ENCODE measurements around the gene DERL2.

Gene DERL2

DNA sequence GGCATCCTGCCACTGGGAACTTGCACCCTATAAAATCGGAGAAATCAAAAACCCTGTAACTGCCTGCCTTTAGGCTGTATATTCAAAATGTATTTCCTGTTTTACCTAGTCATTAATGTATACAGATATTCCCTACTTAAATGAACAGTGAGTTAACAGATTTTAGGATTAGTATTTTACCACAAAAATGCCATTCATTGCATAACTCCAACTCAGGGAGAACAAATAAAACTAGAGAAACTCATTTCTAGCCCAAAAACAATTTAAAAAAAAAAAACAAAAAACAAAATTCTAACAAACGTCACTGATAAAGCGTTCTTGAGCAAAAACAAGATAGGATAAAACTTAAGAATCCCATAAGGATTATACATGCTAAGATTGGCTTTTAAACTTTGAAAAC lies 13.5 kb downstream of the DERL2 start:
- Histone ChIP-seq H3K27ac (ENCODE audit: low read length) (no peak overlapping the region), H3K4me1 (ENCODE audit: control insufficient read depth, insufficient read depth, low read length) (peaks cover 7% of the 10 kb centered on the region), H3K9me3 (ENCODE audit: control insufficient read depth in 2 of 2, low read length in 2 of 2) (no peaks in the 10 kb centered on the region), H3K36me3 (ENCODE audit: control insufficient read depth in 2 of 2, insufficient read depth in 2 of 2, low read length in 2 of 2) (peaks cover 22 to 30% of the 10 kb centered on the region in 2 donors), H3K9ac (ENCODE audit: low read length in 2 of 2) (no peak overlapping the region), H3K27me3 (ENCODE audit: control insufficient read depth in 1 of 2, insufficient read depth in 2 of 2, low read length in 2 of 2) (no peaks in the 10 kb centered on the region), H3K4me3 (ENCODE audit: low read length in 2 of 2) (no peak overlapping the region)

DNA sequence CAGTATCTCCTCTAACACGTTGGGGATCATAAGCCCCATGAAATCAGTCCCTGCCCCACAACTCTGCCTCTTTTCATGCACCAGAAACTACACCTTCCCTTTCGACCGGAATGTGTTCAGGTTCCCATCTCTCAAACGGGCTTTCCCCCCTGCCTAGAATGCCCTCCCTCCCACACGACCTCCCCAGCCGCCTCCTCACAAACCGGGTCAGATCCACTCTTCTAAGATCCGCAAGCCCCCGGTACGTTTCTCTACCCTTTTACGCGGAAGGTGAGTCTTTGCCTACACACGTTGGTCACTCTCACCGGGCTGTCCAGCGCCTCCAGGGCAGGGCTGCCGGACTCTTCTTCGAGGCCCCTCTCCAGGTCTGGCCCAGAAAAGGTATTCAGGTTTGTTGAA lies 17.9 kb downstream of the DERL2 start:
- peak overlapping the region; percentile 79 to 82 for H3K9ac ChIP-seq (ENCODE audit: low read length in 2 of 2)
- H3K9me3 ChIP-seq (ENCODE audit: control insufficient read depth in 2 of 2, low read length in 2 of 2) = no peaks in the 10 kb centered on the region
- H3K27me3 ChIP-seq (ENCODE audit: control insufficient read depth in 1 of 2, insufficient read depth in 2 of 2, low read length in 2 of 2) = no peaks in the 10 kb centered on the region
- H3K4me3 ChIP-seq (ENCODE audit: low read length in 2 of 2) = peak overlapping the region; percentile 90 to 92
- no peak overlapping the region for H3K27ac ChIP-seq (ENCODE audit: low read length)
- H3K4me1 ChIP-seq (ENCODE audit: control insufficient read depth, insufficient read depth, low read length) = peaks cover 12% of the 10 kb centered on the region
- H3K36me3 ChIP-seq (ENCODE audit: control insufficient read depth in 2 of 2, insufficient read depth in 2 of 2, low read length in 2 of 2) = peaks cover 2 to 12% of the 10 kb centered on the region in 2 donors

DNA sequence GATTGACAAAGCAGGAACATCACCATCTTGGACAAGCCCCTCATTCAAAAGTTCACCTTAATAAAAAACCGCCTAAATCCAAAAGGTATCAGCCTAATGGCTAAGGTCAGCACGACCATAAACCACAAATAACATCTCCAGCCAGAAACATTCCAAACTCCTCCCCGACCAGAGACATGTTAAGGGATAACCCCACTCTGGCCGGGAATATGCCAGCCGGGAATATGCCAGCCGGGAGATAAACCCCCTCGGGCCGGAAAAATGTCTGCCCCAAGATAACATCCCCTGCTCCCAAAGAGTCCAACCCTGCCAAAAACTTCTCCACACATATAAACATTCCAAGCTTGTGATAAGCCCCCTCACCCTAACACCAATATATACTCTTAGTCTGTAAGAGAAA lies 18.6 kb downstream of the DERL2 start:
- peak overlapping the region; percentile 79 to 82 for H3K9ac ChIP-seq (ENCODE audit: low read length in 2 of 2)
- no peaks in the 10 kb centered on the region for H3K9me3 ChIP-seq (ENCODE audit: control insufficient read depth in 2 of 2, low read length in 2 of 2)
- H3K4me3 ChIP-seq (ENCODE audit: low read length in 2 of 2) = peak overlapping the region; percentile 90 to 92
- H3K4me1 ChIP-seq (ENCODE audit: control insufficient read depth, insufficient read depth, low read length) = peaks cover 12% of the 10 kb centered on the region
- no peak overlapping the region for H3K27ac ChIP-seq (ENCODE audit: low read length)
- H3K27me3 ChIP-seq (ENCODE audit: control insufficient read depth in 1 of 2, insufficient read depth in 2 of 2, low read length in 2 of 2) = no peaks in the 10 kb centered on the region
- H3K36me3 ChIP-seq (ENCODE audit: control insufficient read depth in 2 of 2, insufficient read depth in 2 of 2, low read length in 2 of 2) = peaks cover 0 to 8% of the 10 kb centered on the region in 2 donors

DNA sequence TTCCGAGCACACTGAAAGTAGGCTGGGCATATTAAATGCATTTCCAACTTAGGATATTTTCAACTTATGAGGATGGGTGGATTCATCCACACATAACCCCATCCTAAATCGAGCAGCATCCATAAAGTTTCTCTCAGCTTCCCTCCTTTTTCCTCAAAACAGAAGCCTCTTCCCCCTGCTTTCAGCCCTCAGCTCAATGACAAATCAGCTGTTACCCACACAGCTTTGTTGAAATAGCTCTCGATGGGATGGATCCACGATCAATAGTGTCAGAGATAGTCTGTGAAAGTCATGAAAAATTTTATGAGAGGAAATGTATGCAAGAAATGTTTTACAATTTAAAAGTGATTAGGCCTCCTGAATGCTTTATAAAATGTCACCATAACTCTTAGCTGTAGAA lies 19.7 kb downstream of the DERL2 start:
- Histone ChIP-seq H3K4me3 (ENCODE audit: low read length in 2 of 2) (no peak overlapping the region), H3K9me3 (ENCODE audit: control insufficient read depth in 2 of 2, low read length in 2 of 2) (no peaks in the 10 kb centered on the region), H3K36me3 (ENCODE audit: control insufficient read depth in 2 of 2, insufficient read depth in 2 of 2, low read length in 2 of 2) (peaks cover 2 to 3% of the 10 kb centered on the region in 2 donors), H3K4me1 (ENCODE audit: control insufficient read depth, insufficient read depth, low read length) (peaks cover 12% of the 10 kb centered on the region), H3K9ac (ENCODE audit: low read length in 2 of 2) (no peak overlapping the region), H3K27me3 (ENCODE audit: control insufficient read depth in 1 of 2, insufficient read depth in 2 of 2, low read length in 2 of 2) (no peaks in the 10 kb centered on the region), H3K27ac (ENCODE audit: low read length) (no peak overlapping the region)

DNA sequence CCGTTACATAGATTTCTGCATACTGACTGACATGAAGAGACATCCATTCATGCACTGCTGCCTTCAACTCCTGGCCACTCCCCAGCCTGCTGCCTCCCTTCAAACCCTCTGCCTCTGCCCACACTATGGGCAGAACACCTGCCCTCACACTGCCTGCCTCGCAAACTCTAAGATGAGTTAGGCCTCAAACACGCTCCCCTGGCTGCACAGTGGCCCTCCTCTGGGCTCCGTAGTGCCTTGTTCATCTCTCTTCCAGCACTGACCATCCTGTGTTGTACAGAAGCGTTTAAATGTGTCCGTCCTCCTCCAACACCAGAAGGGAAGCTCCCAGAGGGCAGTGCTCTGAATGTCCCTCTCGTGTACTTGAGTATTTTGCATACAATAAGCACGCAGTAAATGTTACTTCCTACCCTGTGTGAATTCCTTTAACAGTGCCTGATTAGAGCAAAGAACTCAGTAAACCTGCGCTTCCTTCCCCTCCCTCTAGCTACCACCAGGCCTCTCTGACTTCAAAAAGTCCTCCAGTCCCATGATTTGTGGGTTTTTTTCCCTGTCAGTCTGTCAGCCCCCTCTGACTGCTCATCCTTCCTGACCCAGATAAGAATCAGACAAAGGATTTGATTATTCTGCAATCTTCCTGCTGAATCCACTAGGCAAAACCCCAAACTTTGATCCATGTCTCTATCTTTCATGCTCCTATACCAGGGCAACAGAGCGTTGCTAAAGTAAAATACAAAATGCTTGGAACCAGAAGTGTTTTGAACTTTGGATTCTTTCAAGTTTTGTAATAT lies 21.1 kb downstream of the DERL2 start:
- Histone ChIP-seq H3K4me1 (ENCODE audit: control insufficient read depth, insufficient read depth, low read length) (peaks cover 12% of the 10 kb centered on the region), H3K9me3 (ENCODE audit: control insufficient read depth in 2 of 2, low read length in 2 of 2) (no peaks in the 10 kb centered on the region), H3K9ac (ENCODE audit: low read length in 2 of 2) (no peak overlapping the region), H3K27ac (ENCODE audit: low read length) (no peak overlapping the region), H3K36me3 (ENCODE audit: control insufficient read depth in 2 of 2, insufficient read depth in 2 of 2, low read length in 2 of 2) (peaks cover 9 to 12% of the 10 kb centered on the region in 2 donors), H3K4me3 (ENCODE audit: low read length in 2 of 2) (no peak overlapping the region), H3K27me3 (ENCODE audit: control insufficient read depth in 1 of 2, insufficient read depth in 2 of 2, low read length in 2 of 2) (no peaks in the 10 kb centered on the region)

DNA sequence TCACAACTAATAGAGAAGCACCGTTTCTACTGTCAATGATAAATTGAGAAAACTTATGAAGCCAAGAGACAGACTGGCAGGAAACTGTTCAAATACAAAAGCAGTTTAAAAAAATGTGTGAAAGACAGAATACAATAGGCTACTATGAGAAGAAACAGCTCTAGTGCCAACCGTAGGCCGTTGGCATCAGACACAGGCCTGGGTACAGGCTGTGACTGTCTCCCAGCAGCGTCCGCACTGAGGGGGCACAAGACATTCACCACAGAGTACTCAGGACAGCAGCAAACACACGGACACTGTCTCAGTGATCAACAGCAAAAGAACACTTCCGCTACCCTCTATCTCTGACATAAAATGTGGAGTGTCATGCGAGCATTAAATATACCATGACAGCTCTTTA lies 39.2 kb downstream of the DERL2 start:
- Histone ChIP-seq H3K9me3 (ENCODE audit: control insufficient read depth in 2 of 2, low read length in 2 of 2) (no peaks in the 10 kb centered on the region), H3K27me3 (ENCODE audit: control insufficient read depth in 1 of 2, insufficient read depth in 2 of 2, low read length in 2 of 2) (no peaks in the 10 kb centered on the region), H3K9ac (ENCODE audit: low read length in 2 of 2) (no peak overlapping the region), H3K27ac (ENCODE audit: low read length) (no peak overlapping the region), H3K4me1 (ENCODE audit: control insufficient read depth, insufficient read depth, low read length) (no peaks in the 10 kb centered on the region), H3K4me3 (ENCODE audit: low read length in 2 of 2) (no peak overlapping the region), H3K36me3 (ENCODE audit: control insufficient read depth in 2 of 2, insufficient read depth in 2 of 2, low read length in 2 of 2) (peaks cover 25 to 54% of the 10 kb centered on the region in 2 donors)

DNA sequence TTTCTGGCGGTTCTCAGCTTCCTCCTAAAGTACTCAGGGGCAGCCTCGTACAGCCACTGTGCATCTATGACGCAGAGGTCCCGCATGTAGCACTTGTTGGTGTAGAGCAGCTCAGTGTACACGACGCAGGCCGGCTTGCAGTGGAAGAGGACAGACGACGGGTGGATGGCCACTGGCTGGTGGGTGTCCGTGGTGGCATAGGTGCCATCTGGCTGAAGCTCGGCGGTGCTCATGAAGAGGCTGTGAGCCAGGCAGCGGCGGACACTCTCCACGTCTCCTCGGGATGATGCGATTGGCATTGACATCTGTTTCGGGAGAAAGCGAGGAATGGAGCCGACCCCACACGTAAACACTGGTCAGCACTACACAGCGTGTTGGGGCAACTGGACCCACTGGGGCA lies 41.8 kb downstream of the DERL2 start:
- peaks cover 19 to 43% of the 10 kb centered on the region in 2 donors for H3K36me3 ChIP-seq (ENCODE audit: control insufficient read depth in 2 of 2, insufficient read depth in 2 of 2, low read length in 2 of 2)
- no peaks in the 10 kb centered on the region for H3K9me3 ChIP-seq (ENCODE audit: control insufficient read depth in 2 of 2, low read length in 2 of 2)
- H3K4me3 ChIP-seq (ENCODE audit: low read length in 2 of 2) = no peak overlapping the region
- peaks cover 8% of the 10 kb centered on the region for H3K4me1 ChIP-seq (ENCODE audit: control insufficient read depth, insufficient read depth, low read length)
- H3K9ac ChIP-seq (ENCODE audit: low read length in 2 of 2) = no peak overlapping the region
- H3K27me3 ChIP-seq (ENCODE audit: control insufficient read depth in 1 of 2, insufficient read depth in 2 of 2, low read length in 2 of 2) = no peaks in the 10 kb centered on the region
- no peak overlapping the region for H3K27ac ChIP-seq (ENCODE audit: low read length)

DNA sequence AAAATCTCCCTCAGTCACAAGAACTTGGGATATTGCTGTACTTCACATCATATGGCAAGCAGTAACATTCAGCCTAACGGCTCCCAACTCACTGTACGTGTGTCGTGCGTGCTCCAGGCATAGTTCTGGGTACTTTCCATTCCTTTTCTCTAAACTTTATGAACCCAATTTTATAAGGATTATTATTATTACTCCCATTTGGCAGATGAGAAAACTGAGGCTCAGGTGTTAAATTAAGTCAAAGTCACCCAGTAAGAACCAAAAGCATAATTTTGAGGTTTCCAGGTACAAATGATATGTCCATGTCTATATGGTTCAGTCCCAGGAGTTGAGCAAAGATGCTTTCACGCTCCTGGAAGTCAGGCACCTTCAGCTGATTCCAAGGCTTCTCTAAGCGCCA lies 42.2 kb downstream of the DERL2 start:
- H3K9ac ChIP-seq (ENCODE audit: low read length in 2 of 2) = no peak overlapping the region
- H3K9me3 ChIP-seq (ENCODE audit: control insufficient read depth in 2 of 2, low read length in 2 of 2) = no peaks in the 10 kb centered on the region
- H3K36me3 ChIP-seq (ENCODE audit: control insufficient read depth in 2 of 2, insufficient read depth in 2 of 2, low read length in 2 of 2) = peaks cover 19 to 41% of the 10 kb centered on the region in 2 donors
- no peak overlapping the region for H3K4me3 ChIP-seq (ENCODE audit: low read length in 2 of 2)
- H3K27me3 ChIP-seq (ENCODE audit: control insufficient read depth in 1 of 2, insufficient read depth in 2 of 2, low read length in 2 of 2) = no peaks in the 10 kb centered on the region
- peaks cover 9% of the 10 kb centered on the region for H3K4me1 ChIP-seq (ENCODE audit: control insufficient read depth, insufficient read depth, low read length)
- H3K27ac ChIP-seq (ENCODE audit: low read length) = no peak overlapping the region

DNA sequence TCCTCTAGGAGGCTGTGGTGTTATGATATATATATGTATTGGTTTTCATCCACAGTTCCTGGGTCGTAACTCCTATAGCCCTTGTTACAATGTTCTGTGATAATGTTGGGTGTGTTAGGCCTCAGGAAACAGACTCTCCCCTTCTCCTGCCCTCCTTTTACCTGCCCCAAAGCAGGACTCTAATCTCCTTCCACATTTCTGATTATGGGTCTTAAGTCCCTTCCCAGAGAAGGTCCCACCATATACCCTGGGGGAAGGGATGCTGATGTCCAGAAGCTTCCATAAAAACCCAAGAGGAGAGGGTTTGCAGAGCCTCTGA lies 46.6 kb downstream of the DERL2 start:
- H3K9me3 ChIP-seq (ENCODE audit: control insufficient read depth in 2 of 2, low read length in 2 of 2) = no peaks in the 10 kb centered on the region
- peak overlapping the region; percentile 44 to 88 for H3K4me3 ChIP-seq (ENCODE audit: low read length in 2 of 2)
- no peaks in the 10 kb centered on the region for H3K27me3 ChIP-seq (ENCODE audit: control insufficient read depth in 1 of 2, insufficient read depth in 2 of 2, low read length in 2 of 2)
- peak overlapping the region; percentile 77 to 87 for H3K9ac ChIP-seq (ENCODE audit: low read length in 2 of 2)
- H3K4me1 ChIP-seq (ENCODE audit: control insufficient read depth, insufficient read depth, low read length) = peaks cover 17% of the 10 kb centered on the region
- peaks cover 24 to 26% of the 10 kb centered on the region in 2 donors for H3K36me3 ChIP-seq (ENCODE audit: control insufficient read depth in 2 of 2, insufficient read depth in 2 of 2, low read length in 2 of 2)
- peak overlapping the region; percentile 86 for H3K27ac ChIP-seq (ENCODE audit: low read length)

DNA sequence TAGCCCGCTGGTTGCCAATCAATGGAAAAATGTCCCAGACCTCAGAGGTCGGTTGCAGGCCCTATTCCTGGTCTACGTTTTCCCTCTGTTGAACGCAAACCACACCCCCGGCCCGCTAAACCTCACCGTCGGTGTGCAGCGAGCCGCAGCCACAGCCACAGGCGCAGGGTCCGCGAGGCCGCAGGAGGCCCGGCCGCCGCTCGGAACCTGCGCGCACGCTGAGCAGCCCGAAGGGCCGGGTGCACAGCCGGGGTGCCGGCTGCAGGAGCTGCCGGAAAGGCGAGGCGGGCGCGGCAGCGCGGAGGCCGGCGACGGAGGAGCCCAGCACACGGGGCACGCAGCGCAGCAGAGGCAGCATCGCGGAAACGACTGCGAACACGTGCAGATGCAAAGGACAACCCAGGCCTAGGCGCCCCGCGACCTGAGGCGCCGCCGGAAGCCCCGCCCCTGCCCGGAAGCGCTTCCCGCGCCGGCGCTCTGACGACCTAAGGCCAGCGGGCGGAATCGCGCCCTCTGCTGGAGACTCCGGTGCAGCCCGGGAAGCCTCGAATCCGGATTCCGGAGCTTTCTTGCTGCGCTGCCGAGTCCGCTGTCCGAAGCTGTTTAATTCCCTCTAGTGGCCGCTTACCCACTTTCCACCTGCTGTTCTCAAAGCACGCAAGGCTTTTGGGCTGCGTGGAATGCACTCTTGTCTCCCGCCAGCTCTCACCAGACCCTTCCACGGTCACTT lies 47.1 kb downstream of the DERL2 start, which contains the start of gene C1QBP:
Gene C1QBP, minus strand, starts transcription at position 440 of the 730 bp plus-strand sequence. Its CDS starts 82 bp downstream, at position 358.
- peaks cover 25% of the 10 kb centered on the region in 2 donors for H3K36me3 ChIP-seq (ENCODE audit: control insufficient read depth in 2 of 2, insufficient read depth in 2 of 2, low read length in 2 of 2)
- H3K9ac ChIP-seq (ENCODE audit: low read length in 2 of 2) = peak within 1 kb of the TSS; percentile 77 to 87
- H3K4me1 ChIP-seq (ENCODE audit: control insufficient read depth, insufficient read depth, low read length) = peaks cover 17% of the 10 kb centered on the region
- peak within 1 kb of the TSS; percentile 69 to 88 for H3K4me3 ChIP-seq (ENCODE audit: low read length in 2 of 2)
- no peaks in the 10 kb centered on the region for H3K27me3 ChIP-seq (ENCODE audit: control insufficient read depth in 1 of 2, insufficient read depth in 2 of 2, low read length in 2 of 2)
- no peaks in the 10 kb centered on the region for H3K9me3 ChIP-seq (ENCODE audit: control insufficient read depth in 2 of 2, low read length in 2 of 2)
- H3K27ac ChIP-seq (ENCODE audit: low read length) = peak within 1 kb of the TSS; percentile 86
